ENCODE results near the gene TEKT5. TPM values are rescaled to one million over a fixed set of nuclear protein-coding genes. Genes with fewer than 3 reads are reported as not detected.

The TEKT5 gene
- total RNA-seq, 1 experiment from 2014 or later = not detected

DNA sequence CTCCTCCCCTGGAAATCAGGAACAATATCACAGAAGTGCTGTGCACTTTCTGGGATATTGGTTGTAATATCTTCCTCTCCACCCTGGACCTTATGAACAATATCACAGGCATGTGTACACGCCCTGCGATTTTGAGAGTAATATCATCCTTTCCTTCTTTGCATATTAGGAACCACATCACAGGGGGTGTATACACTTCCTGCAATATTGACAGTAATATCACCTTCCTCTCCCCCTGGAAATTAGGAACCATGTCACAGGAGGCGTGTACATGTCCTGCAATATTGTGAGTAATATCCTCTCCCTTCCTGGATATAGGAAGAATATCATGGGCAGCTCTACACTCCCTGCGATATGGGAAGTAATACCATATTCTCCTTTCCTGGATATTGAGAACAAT, 14.2 kb upstream of the TEKT5 start:
- H3K27me3 ChIP-seq (replicated peaks; ENCODE audit: control insufficient read depth, insufficient read depth, low read length) = no peaks in the 10 kb centered on the region
- H3K36me3 ChIP-seq (ENCODE audit: control insufficient read depth, insufficient read depth, low read length) = no peaks in the 10 kb centered on the region
- no peaks in the 10 kb centered on the region for H3K4me1 Mint-ChIP-seq (ENCODE audit: low read depth, unreplicated experiment)
- H3K9me3 Mint-ChIP-seq (ENCODE audit: unreplicated experiment) = no peaks in the 10 kb centered on the region
- ChIA-PET POLR2A (no interaction called here), CTCF (no interaction called here)
- H3K4me1 ChIP-seq = no peaks in the 10 kb centered on the region
- H3K27ac Mint-ChIP-seq (ENCODE audit: unreplicated experiment) = no peak overlapping the region
- DNase-seq = no peak
- H3K27me3 Mint-ChIP-seq (ENCODE audit: insufficient read depth, unreplicated experiment) = no peaks in the 10 kb centered on the region
- no peaks in the 10 kb centered on the region for H3K9me3 ChIP-seq
- no peak overlapping the region for H3K4me3 Mint-ChIP-seq (ENCODE audit: unreplicated experiment)
- intact Hi-C loops (cut with micrococcal nuclease; ENCODE audit: unreplicated experiment) = no loop called here
- no peak for TF ChIP-seq CTCF (IDR thresholded peaks at IDR 0.05; ENCODE audit: insufficient read depth in 1 of 2, low read depth in 1 of 2, low read length in 1 of 2, severe bottlenecking in 1 of 2, unreplicated experiment in 1 of 2)
- no TSS peak for BruUV-seq (replicated peaks)
- H3K36me3 Mint-ChIP-seq (ENCODE audit: insufficient read depth, unreplicated experiment) = no peaks in the 10 kb centered on the region
- H3K4me3 ChIP-seq (ENCODE audit: low read depth, low read length) = no peak overlapping the region

- no peak for TF ChIP-seq CTCF (IDR thresholded peaks at IDR 0.05; ENCODE audit: insufficient read depth in 1 of 2, low read depth in 1 of 2, low read length in 1 of 2, severe bottlenecking in 1 of 2, unreplicated experiment in 1 of 2)
- Histone ChIP-seq H3K9me3 (peaks cover 3% of the 10 kb centered on the region; the same call in 1 of the 2 replicates), H3K36me3 (ENCODE audit: control insufficient read depth, insufficient read depth, low read length) (no peaks in the 10 kb centered on the region), H3K27me3 (replicated peaks; ENCODE audit: control insufficient read depth, insufficient read depth, low read length) (no peaks in the 10 kb centered on the region), H3K4me1 (no peaks in the 10 kb centered on the region), H3K4me3 (ENCODE audit: low read depth, low read length) (no peak overlapping the region)
- no peaks in the 10 kb centered on the region for H3K27me3 Mint-ChIP-seq (ENCODE audit: insufficient read depth, unreplicated experiment)
- ChIA-PET CTCF (no interaction called here), POLR2A (no interaction called here)
- no peak overlapping the region for H3K27ac Mint-ChIP-seq (ENCODE audit: unreplicated experiment)
- no peaks in the 10 kb centered on the region for H3K9me3 Mint-ChIP-seq (ENCODE audit: unreplicated experiment)
- no peaks in the 10 kb centered on the region for H3K36me3 Mint-ChIP-seq (ENCODE audit: insufficient read depth, unreplicated experiment)
- no peak for DNase-seq
- no peak overlapping the region for H3K4me3 Mint-ChIP-seq (ENCODE audit: unreplicated experiment)
- no peaks in the 10 kb centered on the region for H3K4me1 Mint-ChIP-seq (ENCODE audit: low read depth, unreplicated experiment)
- intact Hi-C loops (cut with micrococcal nuclease; ENCODE audit: unreplicated experiment) = no loop called here
- no TSS peak for BruUV-seq (replicated peaks)
These were observed 5.0 kb upstream of the TEKT5 start for GRCh38 chr16:10699756-10700155.

DNA sequence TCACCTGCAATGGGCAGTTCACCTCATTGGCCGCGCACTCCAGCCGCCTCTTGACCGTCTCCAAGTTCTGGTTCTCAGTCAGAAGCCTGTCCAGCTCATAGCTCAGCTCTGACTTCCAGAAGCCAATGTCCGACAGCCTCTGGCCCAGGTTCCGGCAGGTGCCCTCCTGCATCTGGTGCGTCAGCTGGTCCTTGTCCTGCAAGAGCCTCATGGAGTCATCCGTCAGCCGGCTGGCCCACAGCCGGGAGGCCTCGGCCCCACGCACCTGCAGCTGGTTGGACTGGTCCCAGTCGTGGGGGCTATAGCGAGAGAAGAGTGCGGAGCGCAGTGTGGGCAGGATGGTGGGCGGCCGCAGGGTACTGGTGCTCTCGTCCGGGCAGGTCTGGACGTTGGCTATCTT, 424 bp downstream of the TEKT5 start:
- ChIA-PET CTCF (no interaction called here), POLR2A (no interaction called here)
- no peak for TF ChIP-seq CTCF (IDR thresholded peaks at IDR 0.05; ENCODE audit: insufficient read depth in 1 of 2, low read depth in 1 of 2, low read length in 1 of 2, severe bottlenecking in 1 of 2, unreplicated experiment in 1 of 2)
- no peak for DNase-seq
- H3K36me3 Mint-ChIP-seq (ENCODE audit: insufficient read depth, unreplicated experiment) = no peaks in the 10 kb centered on the region
- H3K4me1 Mint-ChIP-seq (ENCODE audit: low read depth, unreplicated experiment) = no peaks in the 10 kb centered on the region
- Histone ChIP-seq H3K36me3 (ENCODE audit: control insufficient read depth, insufficient read depth, low read length) (no peaks in the 10 kb centered on the region), H3K4me1 (no peaks in the 10 kb centered on the region), H3K4me3 (ENCODE audit: low read depth, low read length) (no peak overlapping the region), H3K27me3 (replicated peaks; ENCODE audit: control insufficient read depth, insufficient read depth, low read length) (no peaks in the 10 kb centered on the region), H3K9me3 (no peaks in the 10 kb centered on the region)
- no peaks in the 10 kb centered on the region for H3K27me3 Mint-ChIP-seq (ENCODE audit: insufficient read depth, unreplicated experiment)
- no peak overlapping the region for H3K27ac Mint-ChIP-seq (ENCODE audit: unreplicated experiment)
- intact Hi-C loops (cut with micrococcal nuclease; ENCODE audit: unreplicated experiment) = no loop called here
- no TSS peak for BruUV-seq (replicated peaks)
- H3K4me3 Mint-ChIP-seq (ENCODE audit: unreplicated experiment) = no peak overlapping the region
- H3K9me3 Mint-ChIP-seq (ENCODE audit: unreplicated experiment) = no peaks in the 10 kb centered on the region

Data from Caco-2 (cell line).